Measurements from ENCODE around the gene CALCOCO1.
"Not testable (repeated sequence)": the region's sequence is repeated elsewhere in the genome, so short reads cannot be mapped to it uniquely, and the experiment has no call there.

The CALCOCO1 gene

DNA sequence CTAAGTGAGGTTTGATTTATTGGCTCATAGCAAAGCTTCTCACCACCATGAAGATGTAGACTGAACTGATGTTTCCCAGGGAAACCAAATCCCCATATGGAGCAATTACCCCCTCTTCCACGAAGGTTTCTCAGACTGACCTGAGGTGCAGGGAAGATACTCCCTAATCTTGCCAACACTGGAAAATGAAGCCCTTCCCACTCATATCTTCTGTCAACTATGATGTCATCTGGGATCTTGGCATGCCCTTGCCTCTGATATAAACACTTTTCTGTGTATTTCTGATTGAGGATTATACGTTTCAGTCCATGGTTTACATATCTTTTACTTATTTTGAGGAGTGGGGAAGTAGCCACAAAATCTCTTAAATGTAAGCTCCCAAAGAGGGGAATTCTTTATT is 38.6 kb upstream of the CALCOCO1 start:
- DNase-seq (ENCODE audit: insufficient read length, low spot score), result no peak
- TF ChIP-seq, protein P1, sequence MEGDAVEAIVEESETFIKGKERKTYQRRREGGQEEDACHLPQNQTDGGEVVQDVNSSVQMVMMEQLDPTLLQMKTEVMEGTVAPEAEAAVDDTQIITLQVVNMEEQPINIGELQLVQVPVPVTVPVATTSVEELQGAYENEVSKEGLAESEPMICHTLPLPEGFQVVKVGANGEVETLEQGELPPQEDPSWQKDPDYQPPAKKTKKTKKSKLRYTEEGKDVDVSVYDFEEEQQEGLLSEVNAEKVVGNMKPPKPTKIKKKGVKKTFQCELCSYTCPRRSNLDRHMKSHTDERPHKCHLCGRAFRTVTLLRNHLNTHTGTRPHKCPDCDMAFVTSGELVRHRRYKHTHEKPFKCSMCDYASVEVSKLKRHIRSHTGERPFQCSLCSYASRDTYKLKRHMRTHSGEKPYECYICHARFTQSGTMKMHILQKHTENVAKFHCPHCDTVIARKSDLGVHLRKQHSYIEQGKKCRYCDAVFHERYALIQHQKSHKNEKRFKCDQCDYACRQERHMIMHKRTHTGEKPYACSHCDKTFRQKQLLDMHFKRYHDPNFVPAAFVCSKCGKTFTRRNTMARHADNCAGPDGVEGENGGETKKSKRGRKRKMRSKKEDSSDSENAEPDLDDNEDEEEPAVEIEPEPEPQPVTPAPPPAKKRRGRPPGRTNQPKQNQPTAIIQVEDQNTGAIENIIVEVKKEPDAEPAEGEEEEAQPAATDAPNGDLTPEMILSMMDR (IDR thresholded peaks at IDR 0.05; ENCODE audit: insufficient read depth, missing control alignments), result no peak
- FAIRE-seq, result no peak

DNA sequence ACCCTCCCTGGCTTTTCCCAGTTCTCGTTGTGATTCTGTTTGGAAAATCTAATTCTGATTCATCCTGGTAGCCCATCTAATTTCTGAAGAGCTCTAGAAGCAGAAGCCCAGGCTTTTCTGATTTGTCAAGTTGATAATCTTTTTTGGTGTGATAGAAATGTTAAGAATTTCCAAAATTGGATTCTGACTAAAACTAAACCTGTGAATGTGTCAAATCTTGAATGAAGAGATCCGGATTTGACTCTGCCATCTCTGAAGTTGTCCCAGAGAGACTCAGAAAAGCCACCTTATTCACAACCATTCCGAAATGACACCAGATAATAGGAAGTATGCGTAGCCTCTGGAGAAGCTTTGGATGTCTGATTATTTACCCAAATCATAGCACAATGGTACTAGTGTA is 37.4 kb upstream of the CALCOCO1 start:
- TF ChIP-seq, protein P1 (IDR thresholded peaks at IDR 0.05; ENCODE audit: insufficient read depth, missing control alignments), result no peak
- FAIRE-seq (no peak), DNase-seq (ENCODE audit: insufficient read length, low spot score) (no peak)

DNA sequence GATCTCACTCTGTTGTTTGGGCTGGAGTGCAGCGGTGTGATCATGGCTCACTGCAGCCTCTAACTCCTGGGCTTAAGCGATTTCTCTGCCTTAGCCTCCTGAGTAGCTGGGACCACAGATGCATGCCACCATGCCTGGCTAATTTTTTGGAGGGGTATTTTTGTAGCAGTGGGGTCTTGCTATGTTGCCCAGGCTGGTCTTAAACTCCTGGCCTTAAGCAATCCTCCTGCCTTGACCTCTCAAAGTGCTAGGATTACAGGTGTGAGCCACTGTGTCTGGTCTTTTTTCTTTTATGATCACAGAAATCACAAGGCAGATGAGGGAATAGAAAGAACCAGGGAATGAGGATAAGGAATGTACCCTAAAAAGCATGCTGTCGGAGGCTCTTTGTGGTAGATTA is 35.5 kb upstream of the CALCOCO1 start:
- not testable (repeated sequence) for DNase-seq (ENCODE audit: insufficient read length, low spot score); FAIRE-seq

DNA sequence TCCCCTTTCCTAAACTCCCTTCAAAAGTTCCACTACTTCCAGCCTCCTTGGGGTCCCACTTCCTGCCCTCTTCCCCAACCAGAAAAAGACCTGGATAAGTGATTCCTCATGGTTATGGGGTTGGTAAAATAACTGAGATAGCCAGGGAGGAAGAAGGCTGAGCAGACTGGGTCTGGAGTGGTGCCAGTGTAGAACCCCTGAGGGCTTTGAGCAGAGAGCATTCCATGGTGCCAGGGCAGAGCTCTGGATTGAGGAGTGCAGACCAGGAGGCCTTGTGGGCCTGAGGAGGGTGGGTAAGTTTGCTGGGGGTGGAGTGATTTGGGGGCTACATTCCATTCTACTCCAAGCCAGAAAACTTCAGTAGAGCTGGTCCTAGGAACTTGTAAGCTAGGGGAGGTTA is 34.1 kb upstream of the CALCOCO1 start:
- TF ChIP-seq, protein P1 (IDR thresholded peaks at IDR 0.05; ENCODE audit: insufficient read depth, missing control alignments), result no peak
- no peak for DNase-seq (ENCODE audit: insufficient read length, low spot score)
- no peak for FAIRE-seq

DNA sequence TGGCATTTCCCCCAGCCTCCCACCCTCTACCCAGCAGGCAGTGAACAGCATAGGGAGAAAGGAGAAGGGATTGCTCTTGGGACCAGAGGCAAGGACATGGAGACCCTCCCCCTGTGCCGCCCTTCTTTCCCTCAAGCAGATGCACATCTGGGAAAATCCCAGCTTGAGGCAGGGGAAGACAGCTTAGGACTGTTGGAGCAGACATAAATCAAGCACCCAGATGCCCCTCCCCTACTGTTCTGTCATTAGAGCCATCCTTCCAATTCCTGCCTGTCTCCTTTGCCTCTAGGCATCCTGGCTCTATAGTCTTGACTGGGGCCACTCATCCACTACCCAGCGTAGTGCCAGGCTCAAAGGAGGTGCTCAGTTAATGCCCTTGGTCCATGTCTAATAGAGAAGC is 32.0 kb upstream of the CALCOCO1 start:
- TF ChIP-seq, protein P1 (IDR thresholded peaks at IDR 0.05; ENCODE audit: insufficient read depth, missing control alignments), result no peak
- FAIRE-seq (no peak), DNase-seq (ENCODE audit: insufficient read length, low spot score) (no peak)

DNA sequence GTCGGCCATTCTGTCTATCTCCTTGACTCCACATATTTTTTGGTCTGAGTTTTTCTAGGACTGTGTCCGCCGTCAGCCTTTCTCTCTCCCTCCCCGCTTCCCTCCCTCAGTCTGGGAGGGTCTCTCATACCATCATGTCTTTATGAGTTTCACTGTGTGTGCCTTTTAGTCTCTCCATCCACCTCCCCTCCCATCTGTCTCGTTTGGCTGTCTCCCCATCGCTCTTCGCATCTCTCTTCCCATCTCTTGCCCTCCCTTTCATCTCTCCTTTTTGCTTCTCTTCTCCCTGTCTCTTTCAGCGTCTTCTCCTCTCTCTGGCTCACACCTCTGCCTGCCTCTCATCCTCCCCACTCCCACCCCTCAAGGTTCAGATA is 31.5 kb upstream of the CALCOCO1 start:
- TF ChIP-seq, protein P1 (IDR thresholded peaks at IDR 0.05; ENCODE audit: insufficient read depth, missing control alignments), result no peak
- DNase-seq (ENCODE audit: insufficient read length, low spot score), result no peak
- no peak for FAIRE-seq

DNA sequence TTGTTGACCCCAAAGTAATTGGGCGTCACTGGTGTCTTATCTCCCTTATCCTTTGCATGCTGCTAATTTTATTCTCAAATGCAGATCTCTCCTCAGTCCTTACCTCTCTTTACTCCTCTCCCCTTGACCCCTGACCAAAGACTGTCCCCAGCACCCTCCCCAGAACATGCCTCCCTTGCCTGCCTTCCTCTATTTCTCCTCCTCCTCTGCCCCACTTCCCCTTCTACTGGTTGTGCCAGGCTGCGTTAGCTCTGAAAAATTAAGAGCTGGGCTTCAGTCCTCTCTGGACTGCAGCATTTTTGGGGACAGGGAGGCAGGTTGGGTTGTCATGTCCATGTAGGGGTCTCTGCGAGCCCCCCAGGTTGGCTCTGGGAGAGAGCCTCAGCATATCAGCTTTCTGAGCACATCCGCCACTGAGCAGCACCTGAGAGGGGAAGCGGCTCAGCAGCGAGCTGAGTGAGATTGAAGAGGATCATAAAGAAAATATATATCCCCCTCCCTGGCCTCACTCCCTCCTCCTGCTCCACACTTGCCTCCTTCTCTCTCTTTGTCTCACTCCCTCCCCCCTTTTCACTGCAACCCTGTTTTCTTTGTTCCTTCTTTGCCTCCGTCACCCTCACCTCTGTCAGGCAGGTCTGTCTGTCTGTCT is 31.0 kb upstream of the CALCOCO1 start:
- TF ChIP-seq, protein P1 (IDR thresholded peaks at IDR 0.05; ENCODE audit: insufficient read depth, missing control alignments), result no peak
- DNase-seq (ENCODE audit: insufficient read length, low spot score), result no peak
- FAIRE-seq, result no peak

Data from D721Med (cell line).